GM19328 (cell line): Measurements from ENCODE around the gene D2HGDH.

Experiments used
- ATAC-seq: cut with Tn5 transposase; IDR thresholded peaks from one replicate; pipeline ENCODE4 v1.9.1; 2021; ENCODE audit warnings: mild to moderate bottlenecking, moderate library complexity; ENCODE audit not compliant: unreplicated experiment

D2HGDH gene

DNA sequence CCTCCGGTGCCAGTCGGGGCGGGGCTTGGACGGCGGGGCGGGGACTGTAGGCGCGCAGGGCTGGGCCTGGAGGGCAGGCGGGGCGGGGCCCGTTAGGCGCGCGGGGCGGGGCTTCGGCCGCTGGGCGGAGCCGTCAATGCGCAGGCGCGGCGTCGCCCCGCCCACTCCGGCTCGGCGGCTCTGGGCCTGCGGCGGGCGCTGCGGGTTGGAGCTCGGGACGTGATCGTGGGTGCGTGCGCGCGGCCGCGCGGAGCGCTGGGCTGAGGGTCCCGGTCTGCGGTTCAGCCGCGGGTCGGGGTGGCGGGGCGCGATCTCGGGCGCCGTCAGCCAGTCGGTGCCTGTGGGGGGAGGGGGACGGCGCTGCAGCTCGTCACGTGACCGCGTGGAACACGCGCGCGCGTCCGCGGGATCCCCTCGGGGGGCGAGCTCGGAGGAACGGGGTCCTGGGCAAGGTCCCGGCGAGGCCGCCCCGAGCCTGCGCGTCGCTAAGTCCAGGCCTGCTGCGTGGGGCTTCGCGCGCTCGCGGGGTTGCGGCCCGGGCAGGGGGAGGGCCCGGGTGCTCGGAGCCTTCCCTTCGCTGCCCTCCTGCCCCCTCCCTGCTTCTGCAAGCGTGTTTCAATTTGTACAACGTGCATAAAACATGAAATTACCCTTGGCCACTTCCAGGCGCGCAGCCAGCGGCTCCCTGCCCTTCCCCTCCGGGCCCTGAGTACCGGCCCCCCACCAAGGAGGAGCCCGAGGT, at the start of gene D2HGDH:
TSS of gene D2HGDH (plus strand) at position 164 of the 742 bp plus-strand sequence. CDS start 595 bp downstream, outside the sequence.
- peak; percentile 82 for ATAC-seq

DNA sequence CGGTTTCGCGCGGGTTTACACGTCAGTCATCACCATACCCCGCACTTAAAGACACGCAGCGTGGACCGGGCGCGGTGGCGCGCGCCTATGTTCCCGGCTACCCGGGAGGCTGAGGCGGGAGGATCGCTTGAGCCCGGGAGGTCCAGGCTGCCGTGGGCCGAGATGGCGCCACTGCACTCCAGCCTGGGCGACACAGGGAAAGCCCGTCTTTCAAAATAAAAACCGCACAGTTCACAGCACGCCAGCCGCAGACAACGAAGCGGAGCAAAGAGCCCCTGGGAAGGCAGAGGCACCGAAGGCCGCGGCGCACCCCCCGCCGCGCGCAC, 48.1 kb upstream of the D2HGDH start:
- peak; percentile 7 for ATAC-seq

DNA sequence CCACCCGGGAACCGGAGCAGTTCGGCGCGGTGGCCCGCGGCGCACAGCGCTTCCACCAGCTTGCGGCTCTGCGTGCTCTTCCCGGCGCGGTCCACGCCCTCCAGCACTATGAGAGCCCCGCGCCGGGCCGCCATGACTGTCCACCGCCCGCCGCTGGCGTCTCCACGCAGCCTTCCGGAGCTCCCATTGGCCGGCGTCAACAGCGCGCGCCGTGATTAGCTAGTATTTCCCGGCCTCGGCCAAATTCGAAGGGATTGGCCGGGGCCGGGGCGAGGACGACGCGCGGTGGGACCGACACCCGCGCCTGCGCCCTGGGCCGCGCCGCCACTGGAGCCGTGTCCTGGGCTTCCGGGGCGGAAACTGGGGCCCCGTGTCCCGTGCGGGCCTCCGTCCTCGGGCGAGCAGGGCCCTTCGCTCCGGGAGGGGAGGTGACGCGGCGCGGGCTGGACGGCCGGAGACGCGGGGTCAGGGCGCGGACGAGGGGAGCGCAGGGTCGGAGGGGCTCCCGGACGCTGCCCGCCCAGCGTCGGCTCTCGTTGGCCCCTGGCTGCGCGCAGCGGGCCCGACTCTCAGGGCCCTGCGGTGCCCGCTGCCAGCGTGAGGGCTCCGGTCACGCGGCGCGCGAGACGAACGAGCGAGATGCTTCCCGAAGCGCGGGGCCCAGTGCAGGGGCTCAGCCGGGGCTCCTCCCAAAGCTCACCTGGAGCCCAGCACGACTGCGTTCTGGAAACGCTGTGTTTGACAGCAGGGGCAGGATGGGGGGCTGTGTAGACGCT, 47.6 kb upstream of the D2HGDH start, which contains the start of gene DTYMK:
TSS of gene DTYMK (minus strand) at position 166 of the 776 bp plus-strand sequence. CDS start at position 134, 32 bp downstream.
- peak; percentile 94 for ATAC-seq

- ATAC-seq, result no peak
Measured at GRCh38 chr2:241689306-241689705, 45.1 kb upstream of the D2HGDH start.

GRCh38 chr2:241690202-241690717, 44.2 kb upstream of the D2HGDH start:
- ATAC-seq, result no peak

DNA sequence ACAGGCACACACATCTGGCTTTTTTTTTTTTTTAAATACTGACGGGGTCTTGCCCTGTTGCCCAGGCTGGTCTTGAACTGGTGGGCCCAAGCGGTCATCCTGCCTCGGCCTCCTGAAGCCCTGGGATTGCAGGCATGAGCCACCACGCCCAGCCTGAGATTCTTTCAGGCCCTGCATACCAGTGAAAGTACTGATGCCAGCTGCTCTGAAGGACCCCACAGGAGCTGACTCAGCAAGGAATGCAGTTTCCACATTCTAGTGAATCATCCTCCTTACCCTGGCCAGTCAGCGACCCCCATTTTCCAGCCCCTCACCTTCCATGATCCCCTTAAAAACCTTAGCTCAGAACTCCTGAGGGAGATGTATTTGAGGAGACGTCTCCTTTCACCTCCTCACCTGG, 42.0 kb upstream of the D2HGDH start:
- no peak for ATAC-seq

DNA sequence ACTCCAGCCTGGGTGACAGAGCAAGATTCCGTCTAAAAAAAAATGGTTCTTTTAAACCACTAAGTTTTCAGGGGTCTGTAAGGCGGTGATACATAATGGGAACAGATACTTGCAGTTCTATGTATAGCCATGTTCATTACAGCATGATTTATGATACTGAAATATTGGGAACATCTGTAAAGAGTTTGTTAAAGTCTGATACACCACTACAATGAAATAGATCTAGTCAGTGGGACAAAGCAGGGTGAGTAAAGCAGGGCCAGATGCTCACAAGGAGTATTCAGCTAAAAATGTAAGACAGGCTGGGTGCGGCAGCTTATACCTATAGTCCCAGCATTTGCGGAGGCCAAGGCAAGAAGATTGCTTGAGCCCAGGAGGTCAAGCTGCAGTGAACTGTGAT, 38.8 kb upstream of the D2HGDH start:
- no peak for ATAC-seq

- ATAC-seq, result no peak
Measured at GRCh38 chr2:241701149-241701398, 33.4 kb upstream of the D2HGDH start.

- peak; percentile 48 for ATAC-seq
Measured at GRCh38 chr2:241701399-241702154, 32.9 kb upstream of the D2HGDH start, which contains the start of gene ING5. ING5 (plus strand) TSS chr2:241702039; CDS start chr2:241702066, 27 bp downstream.

GRCh38 chr2:241702155-241703031, 32.0 kb upstream of the D2HGDH start:
- ATAC-seq, result peak; percentile 58

GRCh38 chr2:241703032-241703604, 31.3 kb upstream of the D2HGDH start:
- ATAC-seq, result no peak

GRCh38 chr2:241706537-241706936, 27.9 kb upstream of the D2HGDH start:
- no peak for ATAC-seq

DNA sequence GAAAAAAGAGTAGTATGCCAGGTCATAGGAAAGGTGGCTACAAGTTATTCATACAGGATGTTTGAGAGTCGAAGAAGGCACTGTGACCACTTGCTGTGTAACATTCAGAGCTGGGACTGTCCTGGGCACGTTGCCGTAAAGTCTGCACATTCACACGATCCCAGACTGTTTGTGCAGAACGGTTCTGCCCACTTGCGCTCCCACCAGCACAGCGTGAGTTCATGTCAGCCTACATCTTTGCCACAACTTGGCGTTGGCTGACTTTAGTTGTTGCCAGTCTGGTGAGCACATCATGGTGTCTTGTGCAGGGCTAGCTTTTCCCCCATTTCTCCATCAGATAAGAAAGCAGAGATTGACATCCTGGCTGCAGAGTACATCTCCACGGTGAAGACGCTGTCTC, 25.6 kb upstream of the D2HGDH start:
- ATAC-seq, result no peak

DNA sequence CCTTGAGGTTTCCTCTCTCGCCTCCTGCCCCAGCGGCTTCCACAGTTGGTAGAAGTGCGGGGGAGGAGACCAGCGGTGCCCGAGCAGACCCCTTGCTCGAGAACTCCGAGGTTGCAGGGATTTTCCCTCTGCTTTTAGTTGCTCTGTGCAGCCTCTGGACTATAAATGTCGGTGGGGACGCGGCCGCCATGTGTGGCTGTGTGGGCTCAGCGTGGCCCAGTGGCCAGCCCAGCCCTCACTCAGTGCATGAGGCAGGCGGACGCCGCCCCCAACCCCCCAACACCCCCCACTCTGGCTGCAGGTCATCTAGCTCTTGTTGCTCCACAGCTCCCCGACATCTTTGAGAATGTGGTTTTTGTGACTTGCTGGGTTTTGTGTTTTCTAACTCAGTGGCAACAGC, 15.3 kb upstream of the D2HGDH start:
- no peak for ATAC-seq

DNA sequence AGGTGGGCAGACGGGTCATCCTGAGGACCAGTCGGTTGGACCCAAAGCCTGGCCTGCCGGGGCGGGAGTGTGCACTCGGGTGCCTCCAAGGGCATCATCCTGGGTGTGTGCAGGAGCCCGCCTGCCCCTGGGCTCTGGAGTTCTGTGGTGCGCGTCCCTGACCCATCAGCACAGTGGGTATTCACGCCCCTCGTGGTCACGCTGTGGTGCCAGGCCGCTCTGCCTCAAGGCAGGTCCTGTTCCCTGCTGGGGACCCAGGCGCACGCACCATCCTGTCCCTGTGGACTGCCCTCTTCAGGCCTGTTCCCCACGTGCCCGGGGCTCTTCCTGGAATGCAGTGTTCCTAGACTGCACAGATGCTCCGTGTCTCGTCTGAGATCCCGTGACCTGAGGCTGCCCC, 14.3 kb upstream of the D2HGDH start:
- ATAC-seq, result no peak

- ATAC-seq, result no peak
Measured at GRCh38 chr2:241720560-241720959, 13.9 kb upstream of the D2HGDH start.

- ATAC-seq, result no peak
Measured at GRCh38 chr2:241721852-241722251, 12.6 kb upstream of the D2HGDH start.

GRCh38 chr2:241722896-241723454, 11.5 kb upstream of the D2HGDH start:
- no peak for ATAC-seq

DNA sequence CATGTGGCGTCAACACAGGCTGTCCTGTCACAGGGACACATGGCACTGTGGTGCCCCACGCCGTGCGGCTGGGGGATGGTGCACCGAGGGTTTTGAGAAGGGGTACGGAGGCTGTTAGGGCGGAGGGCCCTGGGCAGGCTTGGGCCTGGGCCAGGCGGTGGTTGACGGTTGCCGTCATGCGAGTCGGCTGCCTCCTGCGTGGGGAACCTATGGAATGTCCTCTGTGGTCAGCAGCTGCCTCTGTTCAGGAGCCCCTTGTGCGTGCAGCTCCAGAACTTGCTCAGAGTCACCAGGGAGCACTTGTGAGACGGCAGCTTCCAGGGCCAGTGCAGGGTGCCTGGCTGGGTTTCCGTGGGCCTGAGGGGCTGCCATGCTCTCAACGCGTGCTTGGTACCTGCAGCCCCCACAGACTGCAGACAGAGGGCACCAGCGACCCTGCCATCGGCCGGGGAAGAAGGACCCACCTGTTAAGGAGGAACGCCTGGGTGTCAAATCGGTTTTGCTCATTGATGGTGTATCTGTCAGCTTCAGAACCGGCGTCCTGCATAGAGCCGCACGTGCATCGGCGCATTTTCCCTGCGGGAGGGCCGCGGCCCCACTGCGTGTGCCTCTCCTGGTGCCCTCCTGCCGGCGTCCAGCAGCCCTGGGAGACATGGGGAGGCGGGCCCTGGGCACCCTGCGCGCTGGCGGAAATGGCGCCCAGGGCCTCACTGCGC, 10.0 kb upstream of the D2HGDH start:
- no peak for ATAC-seq
